GM12878 (cell line): ENCODE data around the gene ASMTL. TPM values are rescaled to one million over a fixed set of nuclear protein-coding genes. Genes with fewer than 3 reads are reported as not detected.

ENCODE experiments used
- ATAC-seq: fragments of 200-7000 bp; cut with Tn5 transposase; 3 replicates; pipeline ENCODE4 v1.9.1; 2020; ENCODE audit warnings: mild to moderate bottlenecking, moderate library complexity
- BruUV-seq: library from RNA; stranded (reverse); fragments of 400-500 nt; replicated peaks from 2 replicates; lab custom pipeline; 2021; lab: Mats Ljungman, UMichigan
- CTCF ChIA-PET: fragments of 300-600 bp; sonication (Branson Sonifier 250); formaldehyde crosslinking; extraction: SDS; loops from one replicate; lab custom pipeline; 2021; ENCODE audit warnings: inconsistent platforms; lab: Yijun Ruan, JAX
- POLR2A ChIA-PET: fragments of 350-600 bp; formaldehyde crosslinking; extraction: SDS; loops from one replicate; lab custom pipeline; 2021; ENCODE audit warnings: inconsistent platforms; lab: Charles Lee
- RAD21 ChIA-PET: fragments of 300-600 bp; sonication (Branson Sonifier 250); formaldehyde crosslinking; loops from one replicate; lab custom pipeline; 2023; ENCODE audit warnings: antibody characterized with exemption; ENCODE audit not compliant: unreplicated experiment; lab: Charles Lee
- SMC1A ChIA-PET: fragments of 300-600 bp; sonication (Branson Sonifier 250); formaldehyde crosslinking; loops from one replicate; lab custom pipeline; 2023; ENCODE audit not compliant: unreplicated experiment, uncharacterized antibody; lab: Charles Lee
- DNase-seq: peaks from one replicate; pipeline ENCODE4 v3.0.0-alpha.2; 2011; ENCODE audit warnings: low read depth, low spot score
- FAIRE-seq: peaks from 3 replicates; lab custom pipeline; 2011; peaks lifted over from hg19 to GRCh38; lab: Jason Lieb, UNC
- H2AFZ ChIP-seq: 2 replicates; pipeline ENCODE4 v1.6.0; 2011; ENCODE audit warnings: low read depth, low read length, control low read depth; ENCODE audit not compliant: control insufficient read depth
- H3K27ac ChIP-seq: 2 replicates; pipeline ENCODE4 v1.5.1; 2011; ENCODE audit warnings: control low read depth; ENCODE audit not compliant: control insufficient read depth, insufficient read depth
- H3K27me3 ChIP-seq, 2 experiments: replicated peaks in 1 of 2; 2 replicates each; pipeline versions ENCODE4 v1.6.0 to v1.6.1; 2011; ENCODE audit warnings: low read length in 1 of 2; ENCODE audit not compliant: control insufficient read depth in 2 of 2, insufficient read depth in 2 of 2
- H3K36me3 ChIP-seq, 2 experiments: 2 replicates each; pipeline ENCODE4 v1.5.1; 2011; ENCODE audit warnings: low read length in 1 of 2; ENCODE audit not compliant: control insufficient read depth in 2 of 2, insufficient read depth in 2 of 2
- H3K4me1 ChIP-seq: 2 replicates; pipeline ENCODE4 v1.6.1; 2011; ENCODE audit warnings: mild to moderate bottlenecking, low read length, moderate library complexity, mixed read lengths; ENCODE audit not compliant: control insufficient read depth, insufficient read depth
- H3K4me2 ChIP-seq: 2 replicates; pipeline ENCODE4 v1.6.0; 2011; ENCODE audit warnings: control low read depth; ENCODE audit not compliant: control insufficient read depth, insufficient read depth
- H3K4me3 ChIP-seq: fragments of 200-600 bp; sonication (generic); 2 replicates; pipeline ENCODE4 v1.5.1; 2016
- H3K79me2 ChIP-seq: 2 replicates; pipeline ENCODE4 v1.6.0; 2011; ENCODE audit warnings: low read length; ENCODE audit not compliant: control insufficient read depth, insufficient read depth
- H3K9ac ChIP-seq: 2 replicates; pipeline ENCODE4 v1.8.0; 2011; ENCODE audit warnings: low read length, control low read depth, mixed read lengths; ENCODE audit not compliant: control insufficient read depth, insufficient read depth
- H3K9me3 ChIP-seq: replicated peaks from 3 replicates; pipeline ENCODE4 v1.5.1; 2011; ENCODE audit warnings: mild to moderate bottlenecking, low read length; ENCODE audit not compliant: control insufficient read depth, insufficient read depth
- H4K20me1 ChIP-seq: 2 replicates; pipeline ENCODE4 v1.6.0; 2011; ENCODE audit not compliant: control insufficient read depth, insufficient read depth
- BRCA1 ChIP-seq: IDR thresholded peaks from 2 replicates; pipeline ENCODE4 v1.6.1; 2011; ENCODE audit warnings: low read depth, low read length, improper control_type of control experiment
- CHD1 ChIP-seq: IDR thresholded peaks from 2 replicates; pipeline ENCODE4 v1.6.1; 2012; ENCODE audit warnings: low read depth, low read length, improper control_type of control experiment
- HDAC6 ChIP-seq: fragments of 200-600 bp; sonication (generic); IDR thresholded peaks from one replicate; pipeline ENCODE4 v1.8.0; 2017; ENCODE audit warnings: antibody characterized with exemption; ENCODE audit not compliant: unreplicated experiment
- KLF5 ChIP-seq: fragments of 450-650 bp; IDR thresholded peaks from 2 replicates; pipeline ENCODE4 v1.6.1; 2014; ENCODE audit warnings: mild to moderate bottlenecking; ENCODE audit not compliant: partially characterized antibody
- NBN ChIP-seq: fragments of 450-650 bp; IDR thresholded peaks from 2 replicates; pipeline ENCODE4 v1.6.1; 2016
- NR2C1 ChIP-seq: fragments of 450-650 bp; IDR thresholded peaks from 2 replicates; pipeline ENCODE4 v1.6.1; 2017; ENCODE audit warnings: antibody characterized with exemption, mild to moderate bottlenecking, moderate library complexity
- NR2F1 ChIP-seq: fragments of 450-650 bp; conservative IDR thresholded peaks from 2 replicates; pipeline ENCODE4 v1.6.1; 2017; ENCODE audit warnings: mild to moderate bottlenecking
- POLR2AphosphoS2 ChIP-seq: IDR thresholded peaks from 2 replicates; pipeline ENCODE4 v1.6.1; 2011; ENCODE audit warnings: low read depth, mild to moderate bottlenecking, low read length, improper control_type of control experiment, moderate library complexity
- POU2F2 ChIP-seq: IDR thresholded peaks from 3 replicates; pipeline ENCODE4 v1.6.1; 2011; ENCODE audit warnings: low read depth, mild to moderate bottlenecking, low read length, borderline replicate concordance
- TAF1 ChIP-seq: IDR thresholded peaks from 2 replicates; pipeline ENCODE4 v1.6.1; 2011; ENCODE audit warnings: mild to moderate bottlenecking, low read depth, low read length, borderline replicate concordance
- WGBS: methylation state at CpG from one replicate; pipeline ENCODE4 v1.1.6; 2016; ENCODE audit warnings: low lambda C conversion rate; ENCODE audit not compliant: insufficient replicate concordance, insufficient coverage; ENCODE audit errors: missing lambda C conversion rate; 5-methylcytosine and 5-hydroxymethylcytosine counted together
- in situ Hi-C: fragments of 300-500 bp; cut with MboI; formaldehyde crosslinking; loops from 9 replicates; pipeline ENCODE4 v1.14.3; 2018; ENCODE audit warnings: mixed read lengths
- intact Hi-C: fragments of 100-400 bp; cut with micrococcal nuclease; formaldehyde crosslinking; loops from one replicate; pipeline ENCODE4 v1.14.2; 2022; ENCODE audit not compliant: unreplicated experiment
- polyA plus RNA-seq, 11 experiments: library from polyadenylated mRNA; depleted of rRNA in 4 of 11; unstranded in 6 of 11; stranded (reverse) in 5 of 11; fragments of >200 nt; fragmentation: Nextera tagmentation in 4 of 11; fragmentation: Illumina TruSeq in 1 of 11; extraction: Ambion mirVana in 4 of 11; extraction: Trizol in 1 of 11; gene quantifications; 1 replicate in 1 of 11; 2 replicates in 10 of 11; pipeline versions ENCODE4 v1.2.1 to v1.2.3, GENCODE V29; 2011 to 2016; ENCODE audit warnings: inconsistent platforms in 2 of 11, missing spikeins in 2 of 11, low read depth in 1 of 11
- total RNA-seq, 4 experiments: library from RNA; depleted of rRNA in 3 of 4; stranded (reverse); fragments of >200 nt in 3 of 4; fragmentation: Illumina TruSeq in 1 of 4; extraction: Trizol in 1 of 4; gene quantifications; 2 replicates each; pipeline versions ENCODE4 v1.2.1 to v1.2.3, GENCODE V29; 2013 to 2021

Gene ASMTL
- total and polyA plus RNA-seq, 10 of the 15 experiments (the other 5 are each of a cell fraction or from before 2014, with no cell fraction given) = 1.6 to 51.9 (median 32.1) TPM

DNA sequence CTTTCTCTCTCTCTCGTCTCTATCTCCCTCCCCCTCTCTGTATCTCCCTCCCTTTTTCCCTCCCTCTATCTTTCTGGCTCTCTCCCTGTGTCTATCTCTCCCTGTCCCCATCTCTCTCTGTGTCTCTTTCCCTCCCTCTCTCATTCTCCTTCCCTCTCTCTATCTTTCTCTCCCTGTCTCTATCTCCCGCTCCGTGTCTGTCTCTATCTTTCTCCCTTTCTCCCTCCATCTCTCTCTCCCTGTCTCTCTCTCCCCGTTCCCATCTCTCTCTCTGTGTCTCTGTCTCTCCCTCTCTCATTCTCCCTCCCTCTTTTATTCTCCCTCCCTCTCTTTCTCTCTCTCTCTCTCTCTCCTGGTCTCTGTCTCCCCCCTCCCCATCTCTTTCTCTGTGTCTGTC is 93.2 kb downstream of the ASMTL start:
- TF ChIP-seq CHD1 (no peak), KLF5 (no peak), NBN (no peak), NR2C1 (no peak), HDAC6 (no peak), POU2F2 (no peak), NR2F1 (no peak), POLR2AphosphoS2 (no peak), TAF1 (no peak), BRCA1 (no peak)
- no peak overlapping the region for H3K9ac ChIP-seq
- H3K36me3 ChIP-seq = peaks cover 2 to 3% of the 10 kb centered on the region in 2 experiments; a peak in 3 of 4 replicates
- no peaks in the 10 kb centered on the region; the same call in 1 of the 3 replicates for H3K9me3 ChIP-seq
- BruUV-seq = no TSS peak
- no peak for DNase-seq
- no peak overlapping the region for H3K4me3 ChIP-seq
- in situ Hi-C loops (no loop called here), intact Hi-C loops (no loop called here)
- no peaks in the 10 kb centered on the region for H3K27me3 ChIP-seq
- CTCF ChIA-PET = no interaction called here
- ATAC-seq = no peak
- no peaks in the 10 kb centered on the region for H4K20me1 ChIP-seq
- SMC1A ChIA-PET = no interaction called here
- no peaks in the 10 kb centered on the region for H3K4me1 ChIP-seq
- no peaks in the 10 kb centered on the region for H3K79me2 ChIP-seq
- RAD21 ChIA-PET = no interaction called here
- FAIRE-seq = no peak
- POLR2A ChIA-PET = no interaction called here
- no peak overlapping the region for H3K27ac ChIP-seq
- H3K4me2 ChIP-seq = no peak overlapping the region
- 78% methylated on average over 4 of the region's 4 CpGs for WGBS
- H2AFZ ChIP-seq = no peak overlapping the region
